Measurements from ENCODE around the gene RET.

- TF ChIP-seq CTCF (IDR thresholded peaks at IDR 0.05), result no peak
- TF ChIP-seq POLR2AphosphoS5 (IDR thresholded peaks at IDR 0.05), result no peak
- no peak for TF ChIP-seq POLR2A (IDR thresholded peaks at IDR 0.05)
- no peak for TF ChIP-seq EP300 (IDR thresholded peaks at IDR 0.05)
These were observed 32.9 kb downstream of the RET start for GRCh38 chr10:43109671-43110249.
